ENCODE measurements around the gene CIITA.

Gene CIITA

DNA sequence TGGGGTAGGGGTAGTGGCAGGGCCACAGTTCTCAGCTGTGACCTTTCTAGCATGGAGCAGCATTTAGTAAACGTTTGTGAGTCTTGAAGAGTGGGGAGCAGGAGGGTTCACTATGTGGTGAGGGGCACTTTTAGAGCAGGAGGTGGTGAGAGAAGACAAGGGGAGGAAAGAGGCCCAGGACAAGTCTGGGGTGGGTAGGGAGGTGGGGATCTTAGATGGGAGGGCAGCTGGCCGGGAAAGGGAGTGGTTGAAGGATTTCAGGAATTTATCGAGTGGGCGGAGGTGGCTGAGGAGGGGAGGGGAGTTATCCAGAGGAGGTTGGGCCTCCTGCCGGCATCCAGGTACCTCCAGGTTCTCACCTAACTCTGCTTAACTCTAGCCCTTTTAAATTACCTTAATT, 69.3 kb downstream of the CIITA start:
- TF ChIP-seq, protein P1, sequence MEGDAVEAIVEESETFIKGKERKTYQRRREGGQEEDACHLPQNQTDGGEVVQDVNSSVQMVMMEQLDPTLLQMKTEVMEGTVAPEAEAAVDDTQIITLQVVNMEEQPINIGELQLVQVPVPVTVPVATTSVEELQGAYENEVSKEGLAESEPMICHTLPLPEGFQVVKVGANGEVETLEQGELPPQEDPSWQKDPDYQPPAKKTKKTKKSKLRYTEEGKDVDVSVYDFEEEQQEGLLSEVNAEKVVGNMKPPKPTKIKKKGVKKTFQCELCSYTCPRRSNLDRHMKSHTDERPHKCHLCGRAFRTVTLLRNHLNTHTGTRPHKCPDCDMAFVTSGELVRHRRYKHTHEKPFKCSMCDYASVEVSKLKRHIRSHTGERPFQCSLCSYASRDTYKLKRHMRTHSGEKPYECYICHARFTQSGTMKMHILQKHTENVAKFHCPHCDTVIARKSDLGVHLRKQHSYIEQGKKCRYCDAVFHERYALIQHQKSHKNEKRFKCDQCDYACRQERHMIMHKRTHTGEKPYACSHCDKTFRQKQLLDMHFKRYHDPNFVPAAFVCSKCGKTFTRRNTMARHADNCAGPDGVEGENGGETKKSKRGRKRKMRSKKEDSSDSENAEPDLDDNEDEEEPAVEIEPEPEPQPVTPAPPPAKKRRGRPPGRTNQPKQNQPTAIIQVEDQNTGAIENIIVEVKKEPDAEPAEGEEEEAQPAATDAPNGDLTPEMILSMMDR (IDR thresholded peaks at IDR 0.05), result no peak

DNA sequence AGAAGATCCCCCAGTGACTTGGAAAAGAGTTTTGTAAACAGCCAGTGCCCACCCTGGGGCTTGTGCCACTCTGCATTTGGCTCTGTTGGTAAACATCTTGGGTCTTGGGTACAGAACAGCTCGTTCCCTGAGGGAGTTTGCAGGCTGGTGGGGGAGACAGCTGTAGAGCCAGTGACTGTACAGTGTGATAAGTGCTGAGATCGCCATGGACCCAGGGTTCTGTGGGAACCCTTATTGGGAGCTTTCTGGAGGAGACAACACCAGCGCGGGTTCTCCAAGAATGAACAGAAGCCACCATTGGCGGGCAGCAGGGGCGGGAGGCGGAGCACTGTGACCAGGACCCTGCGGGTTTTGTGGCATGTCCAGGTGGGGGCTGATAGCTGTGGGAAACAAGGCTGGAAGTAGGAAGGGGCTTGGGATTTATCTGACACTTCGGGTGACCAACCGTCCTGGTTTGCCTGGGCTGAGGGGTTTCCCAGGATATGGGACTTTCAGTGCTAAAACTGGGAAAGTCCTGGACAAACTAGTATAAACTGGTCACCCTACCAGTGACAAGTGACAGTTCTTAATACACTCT, 70.3 kb downstream of the CIITA start:
- TF ChIP-seq, protein P1 (IDR thresholded peaks at IDR 0.05), result no peak

DNA sequence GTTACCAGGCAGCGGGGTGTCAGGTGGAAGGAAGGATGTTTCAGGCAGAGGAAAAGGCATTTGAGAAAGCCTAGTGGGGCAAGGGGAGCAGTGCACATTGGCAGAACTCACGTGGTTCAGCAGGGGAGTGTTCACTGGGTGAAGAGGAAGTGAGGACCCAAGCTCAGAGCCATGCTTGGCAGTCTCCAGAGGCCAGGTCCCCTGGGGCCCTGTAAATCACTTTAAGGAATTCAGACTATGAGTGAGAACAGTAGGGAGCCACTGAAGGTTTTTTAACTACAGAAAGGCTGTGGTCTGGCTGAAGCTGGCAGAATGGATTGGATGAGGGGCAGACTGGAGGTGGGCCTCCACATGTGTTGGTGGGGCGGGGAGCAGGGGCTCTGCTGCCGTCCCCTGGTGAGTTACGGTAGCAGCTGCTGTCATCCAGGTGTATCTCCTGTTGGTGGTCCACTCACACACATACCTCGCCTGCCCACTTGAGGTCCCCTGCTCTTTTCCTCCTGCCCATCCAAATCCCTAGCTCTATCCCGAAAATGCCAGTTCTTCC, 72.5 kb downstream of the CIITA start:
- TF ChIP-seq, protein P1 (IDR thresholded peaks at IDR 0.05), result no peak

DNA sequence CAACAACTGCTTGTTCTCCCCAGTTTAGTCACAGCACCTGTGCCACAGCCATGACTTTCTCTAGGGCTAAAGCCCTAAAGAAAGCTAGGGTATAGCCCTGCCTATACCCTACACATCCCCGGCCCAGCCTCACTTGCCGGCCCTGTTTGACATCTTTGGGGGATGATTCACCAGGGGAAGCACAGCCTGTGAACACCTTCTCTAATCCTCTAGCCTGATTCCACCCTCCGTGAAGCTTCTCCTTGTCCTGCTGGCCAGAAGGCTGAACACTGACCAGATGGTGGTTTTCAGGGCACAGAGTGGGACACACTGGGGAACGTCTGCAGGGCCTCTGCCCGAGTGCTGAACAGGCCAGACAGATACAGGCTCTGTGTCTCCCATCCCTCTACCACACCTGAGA, 73.4 kb downstream of the CIITA start:
- TF ChIP-seq, protein P1 (IDR thresholded peaks at IDR 0.05), result no peak

DNA sequence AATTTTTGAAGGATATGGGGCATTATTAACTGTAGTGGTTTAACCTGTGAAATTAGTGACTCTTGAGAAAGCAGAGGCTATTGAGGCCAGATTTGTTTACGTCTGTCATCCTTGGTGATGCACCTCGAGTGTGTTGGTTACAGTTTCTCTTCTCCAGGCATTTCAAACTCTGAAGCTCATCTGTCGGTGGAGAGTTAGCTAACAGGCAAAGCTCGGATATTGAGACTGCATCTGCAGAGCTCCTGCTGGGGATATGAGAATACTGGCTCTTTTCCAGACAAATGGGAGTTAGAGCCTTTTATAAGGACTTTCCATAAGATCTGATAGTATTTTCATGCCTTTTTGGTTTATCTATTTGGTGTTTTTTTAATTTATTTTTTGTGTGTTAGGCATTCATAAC, 74.0 kb downstream of the CIITA start:
- TF ChIP-seq, protein P1 (IDR thresholded peaks at IDR 0.05), result no peak

DNA sequence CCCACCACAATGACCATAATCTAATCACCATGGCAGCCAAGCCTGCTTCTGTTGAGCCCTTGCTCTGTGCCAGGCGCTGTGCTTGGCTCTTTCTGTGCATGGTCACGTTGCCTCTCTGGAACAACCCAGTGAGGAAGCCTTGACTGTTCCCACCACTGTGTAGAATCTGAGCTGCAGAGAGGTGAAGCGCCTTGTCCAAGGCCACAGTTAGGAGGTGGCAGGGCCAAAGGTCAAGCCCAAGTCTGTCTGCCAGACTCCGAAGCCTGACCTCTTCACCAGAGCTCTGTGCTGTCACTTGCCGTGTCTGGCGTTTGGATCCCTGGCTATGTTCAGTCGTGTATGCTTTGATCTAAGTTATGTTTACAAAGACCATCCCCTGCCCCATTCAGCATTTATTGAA, 77.9 kb downstream of the CIITA start:
- TF ChIP-seq, protein P1 (IDR thresholded peaks at IDR 0.05), result no peak

DNA sequence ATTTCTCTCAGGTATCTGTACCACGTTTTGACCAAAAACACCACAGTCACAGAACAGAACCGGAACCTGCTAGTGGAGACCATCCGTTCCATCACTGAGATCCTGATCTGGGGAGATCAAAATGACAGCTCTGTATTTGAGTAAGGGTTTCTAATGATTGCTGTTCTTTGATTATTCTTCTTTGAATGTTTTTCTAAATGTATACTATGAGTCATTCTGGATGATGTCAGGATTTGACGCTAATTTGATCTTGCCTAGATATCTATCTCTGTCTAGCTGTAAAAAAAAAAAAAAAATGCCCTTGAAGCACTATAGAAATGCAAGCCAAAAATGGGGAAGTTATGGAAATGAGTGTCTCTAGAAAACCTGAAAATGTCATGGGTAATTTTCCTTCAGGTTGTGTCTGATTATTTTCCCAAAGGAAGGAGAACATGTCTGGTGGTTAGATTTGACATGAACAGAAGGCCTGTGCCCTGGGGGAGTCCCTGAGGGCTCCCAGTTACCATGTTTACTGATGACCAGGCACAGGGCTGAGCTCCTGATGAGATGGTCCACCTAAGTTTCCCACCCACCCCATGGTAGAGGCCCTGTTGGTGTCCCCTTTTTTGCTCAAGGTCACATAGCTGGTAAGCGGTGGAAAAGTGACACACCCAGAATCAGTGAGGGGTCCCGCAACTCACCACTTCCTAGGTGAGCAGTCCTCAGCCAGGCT, 80.9 kb downstream of the CIITA start:
- TF ChIP-seq, protein P1 (IDR thresholded peaks at IDR 0.05), result no peak
